Stimulated activated CD8-positive, alpha-beta memory T cell treated with anti-CD3 and anti-CD28 coated beads, Interleukin-12 subunit alpha, Interleukin-12 subunit beta, amount 100 ng/mL, for 24 hours (primary cell): ENCODE results near the gene CAGE1.
"Not testable (repeated sequence)": the region's sequence is repeated elsewhere in the genome, so short reads cannot be mapped to it uniquely, and the experiment has no call there.

Experiments
- DNase-seq: peaks from one replicate; pipeline ENCODE4 v3.0.0-alpha.2; 2020; ENCODE audit errors: extremely low read depth

Gene CAGE1

DNA sequence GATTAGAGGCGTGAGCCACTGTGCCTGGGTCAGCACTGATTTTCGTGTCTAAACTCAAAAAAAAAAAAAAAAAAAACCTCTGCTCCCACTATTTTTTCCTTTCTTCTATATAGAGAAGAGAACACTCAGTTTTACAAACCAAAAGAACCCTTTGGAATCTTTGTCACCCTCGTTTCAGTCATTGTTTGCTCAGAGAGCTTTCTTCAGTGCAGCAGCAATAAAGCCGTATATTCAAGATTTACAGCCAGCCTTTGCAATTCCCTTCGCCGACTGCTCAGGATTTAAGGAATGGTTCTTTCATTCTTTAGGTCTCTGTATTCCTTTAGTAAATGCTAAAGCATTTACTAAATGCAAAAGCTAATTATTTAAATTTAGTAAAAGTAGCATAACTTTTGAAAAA, 20.2 kb upstream of the CAGE1 start:
- DNase-seq = no peak

DNA sequence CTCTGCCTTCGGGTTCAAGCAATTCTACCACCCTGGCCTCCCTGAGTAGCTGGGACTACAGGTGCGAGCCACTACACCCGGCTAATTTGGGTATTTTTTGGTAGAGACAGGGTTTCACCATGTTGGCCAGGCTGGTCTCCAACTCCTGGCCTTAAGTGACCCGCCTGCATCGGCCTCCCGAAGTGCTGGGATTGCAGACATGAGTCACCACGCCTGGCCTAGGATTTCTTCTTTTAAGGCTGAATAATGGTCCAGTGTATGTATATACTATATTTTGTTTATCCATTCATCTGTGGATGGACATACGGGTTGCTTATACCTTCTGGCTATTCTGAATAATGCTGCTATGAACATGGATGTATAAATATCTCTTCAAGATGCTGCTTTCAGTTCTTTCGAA, 17.2 kb upstream of the CAGE1 start:
- DNase-seq = no peak

DNA sequence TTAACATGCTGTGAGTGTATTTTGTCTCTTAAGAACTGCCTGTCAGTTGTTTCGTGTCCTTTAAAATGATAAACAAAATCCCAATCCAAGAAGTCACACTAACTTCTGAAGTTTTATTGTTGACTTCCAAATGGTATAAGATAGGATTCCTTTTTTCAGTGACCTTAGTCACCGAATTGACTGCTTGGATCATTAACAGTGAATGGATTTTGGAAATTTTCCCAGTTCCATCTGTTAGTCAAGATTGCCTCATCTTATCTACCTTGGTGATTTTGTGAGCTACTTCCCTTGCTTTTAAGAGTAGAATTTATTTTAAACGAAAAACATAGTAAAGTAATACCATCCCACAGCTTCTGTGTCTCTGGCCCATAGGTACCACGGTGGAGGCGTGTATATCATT, 15.0 kb upstream of the CAGE1 start:
- DNase-seq = no peak

DNA sequence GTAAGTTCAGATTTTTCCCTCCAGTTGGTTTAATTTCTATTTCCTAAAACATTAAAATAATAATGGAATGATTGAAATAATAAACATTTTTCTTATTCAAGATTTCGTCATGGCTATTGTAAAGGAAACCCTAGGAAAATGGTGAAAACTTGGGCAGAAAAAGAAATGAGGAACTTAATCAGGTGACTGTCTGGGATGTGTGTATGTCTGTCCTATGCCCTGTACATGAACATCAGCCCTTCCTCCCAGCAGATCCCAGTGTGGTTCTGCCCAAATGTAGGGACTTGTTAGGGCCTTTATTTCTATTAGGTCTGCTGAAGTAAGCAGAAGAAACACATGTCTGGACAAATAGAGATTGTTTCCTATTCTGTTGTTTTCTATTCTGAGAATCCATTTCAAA, 13.2 kb upstream of the CAGE1 start:
- no peak for DNase-seq

DNA sequence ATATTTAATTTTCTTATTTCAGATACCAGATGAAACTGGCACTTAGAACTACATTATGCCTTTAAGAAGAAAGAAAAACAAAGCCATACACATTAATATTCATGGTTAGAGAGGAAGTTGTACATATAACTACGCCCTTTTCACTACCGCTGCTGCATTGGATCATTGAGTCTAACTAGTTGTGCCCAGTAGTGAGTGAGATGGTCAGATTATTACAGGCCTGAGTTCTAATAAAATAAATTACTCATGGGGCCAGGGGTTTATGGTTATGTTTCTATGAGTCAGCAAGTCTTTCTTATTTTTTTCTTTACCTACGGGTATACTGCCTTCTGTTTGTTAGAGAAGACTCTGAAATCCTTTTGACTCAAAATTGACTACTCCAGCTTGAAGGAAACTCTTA, 11.5 kb upstream of the CAGE1 start:
- no peak for DNase-seq

DNA sequence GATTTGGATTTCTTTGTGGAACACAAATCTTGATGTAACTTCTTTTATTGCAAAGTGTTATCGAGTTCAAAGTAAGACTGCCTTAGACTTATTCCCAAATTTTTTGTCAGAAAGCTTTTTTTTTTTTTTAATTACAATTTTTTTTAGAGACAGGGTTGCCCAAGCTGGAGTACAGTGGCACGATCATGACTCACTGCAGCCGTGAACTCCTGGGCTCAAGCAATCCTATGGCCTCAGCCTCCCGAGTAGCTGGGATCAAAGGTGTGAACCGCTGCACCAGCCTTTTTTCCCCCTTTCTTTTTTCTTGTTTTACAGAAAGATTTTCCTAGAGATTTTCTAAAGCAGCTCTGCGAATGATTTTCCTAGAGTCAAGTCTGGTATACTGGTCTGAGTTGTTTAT, 2.9 kb upstream of the CAGE1 start:
- no peak for DNase-seq

DNA sequence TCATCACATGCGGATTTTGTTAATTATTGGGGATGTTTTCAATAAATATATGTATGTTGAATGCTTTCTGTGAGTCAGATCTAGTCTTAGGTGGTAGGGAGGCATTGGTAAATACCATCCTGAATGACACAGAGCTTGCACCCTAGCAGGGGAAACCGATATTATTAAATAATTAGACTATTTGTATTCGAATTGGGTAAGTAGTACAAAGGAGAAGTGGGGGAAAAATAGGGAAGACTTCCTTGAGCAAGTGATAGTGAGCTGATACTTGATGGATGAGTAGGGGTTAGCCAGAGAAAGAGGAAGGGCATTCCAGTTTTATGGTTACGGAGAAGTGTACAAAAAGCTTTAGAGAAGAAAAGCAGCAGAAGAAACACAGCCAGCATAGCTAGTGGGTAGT, 1.6 kb upstream of the CAGE1 start:
- no peak for DNase-seq

DNA sequence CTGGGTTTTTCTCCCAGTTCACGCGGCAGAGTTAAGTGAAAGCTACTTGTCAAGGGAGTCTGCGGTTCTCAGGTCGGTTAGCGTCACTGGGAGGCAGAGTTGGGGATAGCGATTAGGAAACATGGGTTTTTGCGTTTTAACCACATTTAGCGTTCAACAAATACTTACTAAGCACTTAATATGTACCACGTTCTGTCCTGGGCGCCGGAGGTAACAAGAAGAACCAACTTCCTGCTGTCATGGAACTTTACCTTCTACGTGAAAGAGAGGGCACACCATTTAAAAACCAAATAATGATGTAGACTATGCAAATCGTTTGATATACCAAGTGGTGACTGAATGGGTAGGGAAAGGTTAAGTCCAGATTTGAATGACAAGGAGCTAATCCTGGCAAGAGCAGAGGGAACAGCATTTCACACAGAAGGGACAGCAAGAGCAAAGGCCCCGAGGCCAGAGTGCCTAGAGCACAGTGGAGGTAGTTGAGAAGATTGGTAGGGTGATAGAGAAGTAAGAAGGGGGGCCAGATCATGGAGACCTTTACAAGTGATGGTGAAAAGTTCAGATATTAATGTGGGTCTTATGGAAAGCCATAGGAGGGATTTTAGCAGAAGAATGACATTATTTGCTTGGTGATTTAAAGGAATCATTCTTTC, 810 bp upstream of the CAGE1 start:
- no peak for DNase-seq

DNA sequence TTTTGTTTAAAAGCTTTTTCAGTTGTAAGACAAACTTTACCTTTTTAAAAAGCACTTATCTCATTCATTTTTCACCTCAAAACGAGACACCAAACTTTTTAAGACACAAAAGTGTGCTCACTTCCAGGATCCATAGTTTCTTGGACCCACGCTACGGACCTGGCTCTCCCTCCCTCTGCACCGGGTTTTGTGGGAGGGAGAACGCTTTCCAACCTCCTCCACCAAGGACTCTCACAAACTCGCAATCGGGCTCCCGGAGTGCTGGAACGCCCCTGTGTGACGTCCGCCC, 436 bp downstream of the CAGE1 start:
- no peak for DNase-seq

DNA sequence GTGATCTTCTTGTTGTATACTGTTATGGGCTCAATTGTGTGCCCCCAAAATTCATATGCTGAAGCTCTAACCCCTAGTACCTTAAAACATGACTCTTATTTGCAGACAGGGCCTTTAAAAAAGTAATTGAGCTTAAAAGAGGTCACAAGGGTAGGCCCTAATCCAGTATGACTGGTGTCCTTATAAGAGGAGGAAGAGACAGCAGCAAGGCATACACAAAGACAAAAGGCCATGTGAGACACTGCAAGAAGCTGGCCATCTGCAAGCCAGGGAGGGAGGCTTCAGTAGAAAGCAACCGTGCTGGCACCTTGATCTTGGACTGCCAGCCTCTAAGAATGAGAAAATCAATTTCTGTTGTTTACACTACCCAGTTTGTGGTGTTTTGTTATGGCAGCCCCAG, 8.4 kb downstream of the CAGE1 start:
- no peak for DNase-seq

DNA sequence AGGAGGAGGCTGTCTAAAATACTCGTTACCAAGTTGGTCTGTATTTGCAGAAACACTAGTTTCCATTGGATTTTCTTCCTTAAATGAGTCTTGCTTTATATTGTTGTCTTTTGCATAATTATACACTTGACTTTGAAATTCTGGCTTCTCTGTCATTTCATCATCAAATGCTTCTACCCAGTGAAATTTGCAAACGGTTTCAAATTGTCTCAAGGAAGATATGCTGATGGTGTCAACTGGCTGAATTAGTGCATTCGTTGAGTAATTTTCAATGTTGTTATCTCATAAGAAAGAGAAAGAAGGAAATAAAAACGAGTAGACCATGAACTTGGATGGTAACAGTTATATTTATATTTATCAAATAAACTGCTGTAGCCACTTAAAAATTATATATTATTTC, 10.8 kb downstream of the CAGE1 start:
- no peak for DNase-seq

DNA sequence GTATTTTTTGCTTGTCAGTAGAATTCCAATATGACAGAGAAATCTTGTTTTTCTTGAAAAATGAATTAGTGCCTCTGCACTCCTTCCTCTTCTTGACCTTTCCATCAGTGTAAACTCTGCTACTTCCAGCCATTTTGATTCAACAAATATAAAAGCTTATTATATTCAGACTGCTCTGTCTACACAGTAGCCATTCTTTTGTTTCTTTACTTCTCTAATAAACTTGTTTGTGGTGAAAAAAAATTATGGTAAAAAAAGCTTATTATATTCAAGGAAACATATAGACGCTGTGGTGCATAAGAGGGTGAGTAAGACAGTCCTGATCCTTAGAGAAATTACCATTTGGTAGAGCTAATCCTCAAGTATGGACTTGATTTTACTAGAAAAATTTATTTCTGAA, 11.6 kb downstream of the CAGE1 start:
- no peak for DNase-seq

DNA sequence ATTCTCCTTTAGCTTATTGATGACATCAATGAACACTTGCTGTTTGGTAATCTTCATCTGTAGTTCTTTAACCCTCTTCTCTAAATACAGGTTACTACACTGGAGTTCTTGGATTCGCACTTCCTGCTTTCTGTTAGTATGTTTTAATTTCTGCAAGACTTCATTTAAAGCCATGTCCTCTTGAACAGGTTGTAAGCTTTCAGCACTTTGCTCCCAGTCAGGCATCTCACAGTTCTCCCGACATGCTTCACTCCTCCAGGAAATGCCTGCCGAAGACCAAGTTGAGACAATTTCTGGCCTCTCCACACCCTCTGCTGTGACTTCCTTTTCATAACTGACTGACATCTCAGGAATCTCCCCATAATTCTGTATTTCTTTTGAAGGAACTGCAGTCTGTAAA, 15.8 kb downstream of the CAGE1 start:
- no peak for DNase-seq

DNA sequence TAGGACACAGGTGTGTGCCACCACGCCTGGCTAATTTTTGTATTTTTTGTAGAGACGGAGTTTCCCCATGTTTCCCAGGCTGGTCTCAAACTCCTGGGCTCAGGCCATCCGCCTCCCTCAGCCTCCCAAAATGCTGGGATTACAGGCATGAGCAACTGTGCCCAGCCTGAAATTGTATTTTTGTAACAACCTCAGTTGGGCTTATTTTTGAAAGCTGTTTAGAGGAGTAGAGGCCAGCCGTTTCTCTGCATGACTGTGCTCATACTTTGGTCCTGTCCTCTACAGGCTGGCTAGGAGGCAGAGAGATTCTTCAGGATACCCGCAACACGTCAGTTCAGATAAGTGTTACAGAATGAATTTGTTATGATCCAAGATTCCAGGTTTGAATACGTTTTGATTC, 22.1 kb downstream of the CAGE1 start:
- DNase-seq = no peak

DNA sequence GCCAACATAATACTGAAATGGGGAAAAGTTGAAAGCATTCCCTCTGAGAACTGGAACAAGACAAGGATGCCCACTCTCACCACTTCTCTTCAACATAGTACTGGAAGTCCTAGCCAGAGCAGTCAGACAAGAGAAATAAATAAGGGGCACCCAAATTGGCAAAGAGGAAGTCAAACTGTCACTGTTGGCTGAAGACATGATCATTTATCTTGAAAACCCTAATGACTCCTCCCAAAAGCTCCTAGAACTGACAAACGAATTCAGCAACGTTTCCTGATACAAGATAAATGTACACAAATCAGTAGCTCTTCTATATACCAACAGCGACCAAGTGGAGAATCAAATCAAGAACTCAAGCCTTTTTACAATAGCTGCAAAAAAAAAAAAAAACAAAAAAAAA, 37.6 kb downstream of the CAGE1 start:
- not testable (repeated sequence) for DNase-seq

DNA sequence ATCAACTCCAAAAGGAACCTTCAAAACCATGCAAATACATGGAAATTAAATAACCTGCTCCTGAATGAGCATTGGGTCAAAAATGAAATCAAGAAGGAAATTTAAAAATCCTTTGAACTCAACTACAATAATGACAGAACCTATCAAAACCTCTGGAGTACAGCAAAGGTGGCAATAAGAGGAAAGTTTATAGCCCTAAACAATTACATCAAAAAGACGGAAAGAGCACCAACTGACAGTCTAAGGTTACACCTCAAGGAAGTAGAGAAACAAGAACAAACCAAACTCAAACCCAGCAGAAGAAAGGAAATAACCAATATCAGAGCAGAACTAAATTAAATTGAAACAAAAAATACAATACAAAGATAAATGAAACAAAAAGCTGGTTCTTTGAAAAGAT, 39.0 kb downstream of the CAGE1 start:
- DNase-seq = not testable (repeated sequence)

DNA sequence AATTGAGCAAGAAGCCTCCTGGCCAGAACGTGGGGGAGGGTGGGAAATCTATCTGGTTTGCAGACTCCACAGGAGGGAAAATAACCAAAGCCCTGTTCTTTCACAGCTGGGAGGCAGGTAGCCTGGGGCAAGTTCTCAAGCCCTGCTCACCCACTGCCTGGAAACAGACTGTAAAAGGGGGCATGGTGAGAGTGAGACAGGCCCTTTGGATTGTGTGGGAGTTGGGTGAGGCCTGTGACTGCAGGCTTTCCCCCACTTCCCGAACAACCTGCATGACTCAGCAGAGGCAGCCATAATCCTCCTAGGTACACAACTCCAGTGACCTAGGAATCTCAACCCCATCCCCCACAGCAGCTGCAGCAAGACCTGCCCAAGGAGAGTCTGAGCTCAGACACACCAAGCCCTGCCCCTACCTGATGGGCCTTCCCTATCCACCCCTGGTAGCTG, 42.0 kb downstream of the CAGE1 start:
- not testable (repeated sequence) for DNase-seq

DNA sequence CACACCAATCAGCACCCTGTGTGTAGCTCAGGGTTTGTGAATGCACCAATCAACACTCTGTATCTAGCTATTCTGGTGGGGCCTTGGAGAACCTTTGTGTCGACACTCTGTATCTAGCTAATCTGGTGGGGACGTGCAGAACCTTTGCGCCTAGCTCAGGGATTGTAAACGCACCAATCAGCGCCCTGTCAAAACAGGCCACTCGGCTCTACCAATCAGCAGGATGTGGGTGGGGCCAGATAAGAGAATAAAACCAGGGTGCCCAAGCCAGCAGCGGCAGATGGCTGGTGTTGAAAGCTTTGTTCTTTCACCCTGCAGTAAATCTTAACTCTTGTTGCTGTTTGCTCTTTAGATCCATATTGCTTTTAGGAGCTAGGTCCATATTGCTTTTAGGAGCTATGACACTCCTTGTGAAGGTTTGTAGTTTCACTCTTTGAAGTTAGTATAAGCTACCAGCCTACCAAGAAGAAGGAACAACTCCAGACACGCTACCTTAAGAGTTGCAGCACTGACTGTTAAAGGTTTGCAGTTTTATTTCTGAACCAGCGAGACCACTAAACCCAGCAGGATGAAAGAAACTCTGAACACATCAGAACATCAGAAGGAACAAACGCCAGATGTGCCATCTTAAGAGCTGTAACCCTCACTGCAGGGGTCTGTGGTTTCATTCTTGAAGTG, 44.6 kb downstream of the CAGE1 start:
- DNase-seq = not testable (repeated sequence)

DNA sequence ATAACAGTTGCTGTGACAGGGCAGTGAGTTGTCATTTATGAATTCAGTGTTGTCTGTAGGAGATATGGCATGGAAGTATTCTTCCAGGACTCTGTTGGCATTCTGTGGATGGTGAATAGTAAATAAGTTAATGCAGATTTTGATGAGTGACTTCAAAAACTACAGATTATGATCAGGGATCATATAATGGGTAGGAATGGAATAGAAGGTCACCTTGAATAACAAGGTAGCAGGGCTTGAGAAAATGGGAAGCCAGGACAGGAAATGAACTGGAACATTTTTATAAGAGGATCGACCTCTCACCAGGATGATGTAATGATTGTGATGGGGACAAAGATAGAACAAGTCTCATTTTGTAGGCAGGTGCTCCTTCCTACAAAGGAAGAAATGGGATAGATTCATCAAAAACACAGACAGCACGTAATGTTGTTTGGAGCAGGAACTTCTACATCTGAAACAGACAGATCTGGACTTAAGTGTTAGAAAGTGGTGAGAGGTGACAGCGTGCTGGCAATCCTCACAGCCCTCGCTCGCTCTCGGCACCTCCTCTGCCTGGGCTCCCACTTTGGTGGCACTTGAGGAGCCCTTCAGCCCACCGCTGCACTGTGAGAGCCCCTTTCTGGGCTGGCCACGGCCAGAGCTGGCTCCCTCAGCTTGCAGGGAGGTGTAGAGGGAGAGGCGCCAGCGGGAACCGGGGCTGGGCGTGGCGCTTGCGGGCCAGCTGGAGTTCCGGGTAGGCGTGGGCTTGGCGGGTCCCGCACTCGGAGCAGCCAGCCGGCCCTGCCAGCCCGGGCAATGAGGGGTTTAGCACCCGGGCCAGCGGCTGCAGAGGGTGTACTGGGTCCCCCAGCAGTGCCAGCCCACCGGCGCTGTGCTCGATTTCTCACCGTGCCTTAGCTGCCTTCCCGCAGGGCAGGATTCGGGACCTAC, 45.7 kb downstream of the CAGE1 start:
- DNase-seq = no peak

DNA sequence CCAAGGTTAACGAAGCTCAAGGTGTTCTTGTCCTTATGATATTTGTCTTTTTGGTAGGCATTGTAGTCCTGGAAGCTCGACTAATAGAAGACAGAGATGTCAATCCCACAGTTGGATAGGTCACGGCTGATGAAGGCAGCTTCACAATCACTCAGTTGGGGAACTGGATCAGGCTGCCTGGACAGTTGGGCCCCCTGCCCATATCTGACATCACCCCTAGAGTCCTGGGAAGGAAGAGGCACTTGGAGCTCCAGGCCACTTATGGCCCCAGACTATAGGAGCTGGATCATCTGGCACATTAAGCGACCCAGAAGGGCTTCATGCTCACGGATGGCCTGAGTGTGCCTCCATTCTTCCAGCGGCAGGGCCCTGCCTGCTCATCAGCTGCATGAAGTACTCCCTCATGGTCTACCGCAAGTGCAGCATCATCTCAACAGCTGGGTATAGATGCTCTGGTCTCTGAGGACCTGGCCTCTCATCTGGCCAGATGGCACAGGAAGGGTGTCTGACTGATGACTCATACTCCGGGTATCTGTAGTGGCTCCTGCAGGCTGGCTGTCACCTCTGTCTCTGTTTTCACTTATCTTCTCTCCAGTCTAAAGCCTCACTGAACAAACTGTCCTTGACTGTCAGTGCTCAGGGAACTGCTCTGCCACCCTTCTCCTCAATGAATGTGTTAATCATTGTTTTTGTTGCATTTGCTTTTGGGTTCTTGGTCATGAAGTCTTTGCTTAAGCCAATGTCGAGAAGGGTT, 47.4 kb downstream of the CAGE1 start:
- no peak for DNase-seq

DNA sequence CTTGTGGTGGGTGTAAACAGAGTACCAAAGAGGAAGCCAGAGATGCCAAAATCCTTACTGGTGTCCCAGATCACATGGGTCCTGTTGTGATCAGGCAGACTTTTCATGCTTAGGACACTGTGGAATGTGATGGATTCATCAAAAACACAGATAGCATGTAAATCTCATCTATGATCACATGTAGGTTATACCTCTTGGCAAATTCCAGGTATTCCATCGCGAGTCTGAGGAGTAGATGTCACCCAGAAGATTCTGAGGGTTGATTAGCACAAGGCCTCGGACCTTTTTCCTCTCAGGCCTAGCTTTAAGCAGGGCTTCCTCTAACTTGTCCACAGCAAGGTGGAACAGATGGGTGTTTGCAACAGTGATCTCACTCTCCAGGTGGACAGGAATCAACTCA, 48.3 kb downstream of the CAGE1 start:
- no peak for DNase-seq

DNA sequence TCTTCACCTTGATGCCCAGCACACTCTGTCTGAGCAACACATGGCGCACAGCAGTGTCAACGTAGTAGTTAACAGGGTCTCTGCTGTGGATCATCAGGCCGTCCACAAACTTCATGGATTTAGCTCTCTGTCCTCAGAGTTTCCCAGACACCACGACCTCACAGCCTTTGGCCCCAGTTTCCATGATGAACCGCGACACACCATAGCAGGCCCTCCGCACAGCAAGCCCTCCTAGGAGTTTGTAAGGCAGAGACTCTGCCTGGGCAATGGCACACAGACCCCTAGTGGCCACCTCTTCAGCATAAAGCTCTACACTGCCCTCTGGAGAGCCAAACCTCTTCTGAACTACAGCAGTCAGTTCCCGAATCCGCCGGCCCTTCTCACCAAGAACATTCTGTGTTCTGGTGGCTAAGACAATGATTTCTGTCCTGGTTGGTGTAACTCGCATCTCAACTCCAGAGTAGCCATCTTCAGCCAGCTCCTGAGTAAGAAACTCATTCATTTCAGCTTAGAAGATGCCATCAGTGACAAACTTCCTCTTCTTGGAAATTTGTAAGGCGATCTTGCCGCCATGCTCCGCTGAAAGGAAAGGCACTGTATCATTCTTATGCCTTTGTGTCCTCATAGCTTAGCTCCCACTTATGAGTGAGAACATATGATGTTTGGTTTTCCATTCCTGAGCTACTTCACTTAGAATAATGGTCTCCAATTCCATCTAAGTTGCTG, 50.4 kb downstream of the CAGE1 start:
- DNase-seq = not testable (repeated sequence)
